T-helper 17 cell (primary cell): ENCODE results near the gene TMEM232. TPM values are rescaled to one million over a fixed set of nuclear protein-coding genes. Genes with fewer than 3 reads are reported as not detected.
"Not testable (repeated sequence)": the region's sequence is repeated elsewhere in the genome, so short reads cannot be mapped to it uniquely, and the experiment has no call there.

ENCODE experiments used
- ATAC-seq: fragments of 150-1000 bp; cut with Tn5 transposase; 2 replicates; pipeline ENCODE4 v1.10.0; 2021; ENCODE audit warnings: mild to moderate bottlenecking, moderate library complexity
- DNase-seq, 3 donors: peaks; one replicate each; pipeline versions ENCODE4 v3.0.0 to v3.0.0-alpha.2; 2020 to 2021
- H3K9me3 ChIP-seq: one replicate; pipeline ENCODE4 v1.7.0; 2013; ENCODE audit warnings: low read length, mild to moderate bottlenecking; ENCODE audit not compliant: control insufficient read depth, poor library complexity, severe bottlenecking
- H3K27ac Mint-ChIP-seq: one replicate; pipeline ENCODE4 v1.8.0; 2022; ENCODE audit warnings: mild to moderate bottlenecking, moderate library complexity, mixed read lengths
- H3K27me3 Mint-ChIP-seq: one replicate; pipeline ENCODE4 v1.8.0; 2022; ENCODE audit warnings: mixed read lengths
- H3K36me3 Mint-ChIP-seq: one replicate; pipeline ENCODE4 v1.8.0; 2022; ENCODE audit warnings: low read depth, mixed read lengths
- H3K4me1 Mint-ChIP-seq: one replicate; pipeline ENCODE4 v1.8.0; 2022; ENCODE audit warnings: mild to moderate bottlenecking, mixed read lengths
- H3K4me3 Mint-ChIP-seq: one replicate; pipeline ENCODE4 v1.8.0; 2022; ENCODE audit warnings: mild to moderate bottlenecking, moderate library complexity, mixed read lengths
- total RNA-seq, 4 donors: library from RNA in 2 of 4; stranded (reverse) in 2 of 4; gene quantifications; one replicate each; pipeline ENCODE4 v1.2.3 and lab custom pipeline; 2022 to 2026

Gene TMEM232
- total RNA-seq, 2 donors from 2014 or later, result 0.94 to 1.6 TPM

DNA sequence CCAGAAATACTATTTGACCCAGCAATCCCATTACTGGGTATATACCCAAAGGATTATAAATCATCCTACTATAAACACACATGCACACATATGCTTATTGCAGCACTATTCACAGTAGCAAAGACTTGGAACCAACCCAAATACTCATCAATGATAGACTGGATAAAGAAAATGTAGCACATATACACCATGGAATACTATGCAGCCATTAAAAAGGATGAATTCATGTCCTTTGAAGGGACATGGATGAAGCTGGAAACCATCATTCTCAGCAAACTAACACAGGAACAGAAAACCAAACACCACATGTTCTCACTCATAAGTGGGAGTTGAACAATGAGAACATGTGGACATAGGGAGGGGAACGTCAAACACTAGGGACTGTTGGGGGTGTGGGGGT lies 35.9 kb downstream of the TMEM232 start:
- not testable (repeated sequence) for H3K27ac Mint-ChIP-seq, H3K4me3 Mint-ChIP-seq, DNase-seq, H3K9me3 ChIP-seq, H3K36me3 Mint-ChIP-seq, H3K4me1 Mint-ChIP-seq, H3K27me3 Mint-ChIP-seq, ATAC-seq

DNA sequence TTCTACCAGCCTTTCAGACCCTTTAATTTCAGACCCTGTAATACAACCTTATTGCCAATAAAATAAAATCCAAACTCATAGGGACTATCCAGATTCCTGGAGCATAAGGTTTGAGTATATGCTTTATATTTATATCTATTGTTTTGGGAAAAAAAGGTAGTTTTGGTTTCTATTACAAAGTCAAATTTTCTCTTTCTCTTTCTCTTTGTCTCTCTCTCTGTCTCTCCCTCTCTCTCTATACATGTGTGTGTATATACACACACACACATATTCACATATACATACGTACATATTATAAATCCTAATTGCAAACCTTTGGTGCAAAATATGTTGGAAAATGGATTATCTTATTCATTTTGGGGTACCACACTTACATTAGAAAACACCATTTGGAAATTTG lies 39.0 kb downstream of the TMEM232 start:
- ATAC-seq (no peak), DNase-seq (no peak)
- no peak overlapping the region for H3K27ac Mint-ChIP-seq
- H3K4me3 Mint-ChIP-seq, result no peak overlapping the region
- H3K27me3 Mint-ChIP-seq, result no peaks in the 10 kb centered on the region
- H3K36me3 Mint-ChIP-seq, result no peaks in the 10 kb centered on the region
- H3K4me1 Mint-ChIP-seq, result no peaks in the 10 kb centered on the region
- H3K9me3 ChIP-seq, result no peaks in the 10 kb centered on the region

DNA sequence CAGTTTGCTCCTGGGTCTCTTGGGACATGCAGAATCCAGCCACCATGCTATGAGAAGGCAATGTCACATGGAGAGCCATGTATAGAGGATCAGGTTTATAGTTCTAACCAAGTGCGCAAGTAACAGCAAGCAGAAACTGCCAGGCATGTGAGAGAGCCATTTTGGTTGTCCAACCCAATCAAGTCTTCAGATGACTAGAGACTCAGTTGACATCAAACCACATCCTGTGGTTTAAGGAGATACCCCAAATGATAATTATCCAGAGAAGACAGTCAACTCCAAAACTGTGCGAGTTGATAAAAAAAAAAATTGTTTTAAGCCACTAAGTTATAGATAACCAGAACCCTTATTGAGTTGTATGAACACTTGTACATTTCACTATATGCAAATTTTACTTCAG lies 40.2 kb downstream of the TMEM232 start:
- Mint-ChIP-seq H3K27ac (no peak overlapping the region), H3K4me3 (no peak overlapping the region), H3K4me1 (no peaks in the 10 kb centered on the region), H3K36me3 (no peaks in the 10 kb centered on the region), H3K27me3 (no peaks in the 10 kb centered on the region)
- no peaks in the 10 kb centered on the region for H3K9me3 ChIP-seq
- DNase-seq (no peak), ATAC-seq (no peak)

DNA sequence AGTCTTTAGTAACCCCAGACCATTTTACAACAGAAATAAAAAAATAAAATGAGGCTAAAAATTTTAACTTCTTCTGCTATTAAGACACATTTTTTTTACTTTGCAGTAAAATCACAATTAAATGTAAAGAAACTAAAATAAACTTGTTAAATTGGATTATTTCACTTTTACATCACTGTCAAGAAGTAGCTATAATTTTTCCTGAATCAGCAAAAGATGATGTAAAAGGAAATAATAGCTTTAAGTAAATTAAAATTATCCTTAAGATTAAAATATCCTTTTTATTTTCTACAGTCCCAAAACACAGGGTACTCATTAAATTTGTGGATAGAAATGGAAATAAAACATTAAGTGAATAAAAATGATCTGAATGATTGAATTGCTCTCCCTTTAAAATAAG lies 44.5 kb downstream of the TMEM232 start:
- H3K36me3 Mint-ChIP-seq, result peaks cover 2% of the 10 kb centered on the region
- no peak overlapping the region for H3K4me3 Mint-ChIP-seq
- H3K27me3 Mint-ChIP-seq, result no peaks in the 10 kb centered on the region
- no peak for DNase-seq
- H3K4me1 Mint-ChIP-seq, result no peaks in the 10 kb centered on the region
- no peak overlapping the region for H3K27ac Mint-ChIP-seq
- H3K9me3 ChIP-seq, result no peaks in the 10 kb centered on the region
- no peak for ATAC-seq

DNA sequence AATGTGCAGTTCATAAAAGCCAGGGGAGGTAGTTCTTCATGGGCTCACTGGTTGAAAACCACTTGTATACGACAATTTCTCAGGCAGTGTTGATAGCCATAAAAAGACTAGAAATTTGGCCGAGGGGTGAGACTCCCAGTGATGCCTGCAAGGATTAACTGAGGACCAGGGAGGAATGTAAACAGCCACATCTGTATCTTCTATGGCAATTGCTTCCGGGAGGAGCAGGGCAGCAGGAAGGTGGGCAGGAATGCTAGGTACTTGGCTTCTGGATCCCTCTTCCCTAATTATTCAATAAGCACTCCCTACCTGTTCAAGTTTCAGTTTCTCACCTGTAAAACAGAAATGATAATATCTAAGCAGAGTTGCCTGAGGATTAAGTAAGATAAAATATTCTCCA lies 45.4 kb downstream of the TMEM232 start:
- ATAC-seq, result no peak
- Mint-ChIP-seq H3K27ac (no peak overlapping the region), H3K4me3 (no peak overlapping the region), H3K4me1 (no peaks in the 10 kb centered on the region), H3K36me3 (peaks cover 2% of the 10 kb centered on the region), H3K27me3 (no peaks in the 10 kb centered on the region)
- DNase-seq, result no peak
- no peaks in the 10 kb centered on the region for H3K9me3 ChIP-seq

DNA sequence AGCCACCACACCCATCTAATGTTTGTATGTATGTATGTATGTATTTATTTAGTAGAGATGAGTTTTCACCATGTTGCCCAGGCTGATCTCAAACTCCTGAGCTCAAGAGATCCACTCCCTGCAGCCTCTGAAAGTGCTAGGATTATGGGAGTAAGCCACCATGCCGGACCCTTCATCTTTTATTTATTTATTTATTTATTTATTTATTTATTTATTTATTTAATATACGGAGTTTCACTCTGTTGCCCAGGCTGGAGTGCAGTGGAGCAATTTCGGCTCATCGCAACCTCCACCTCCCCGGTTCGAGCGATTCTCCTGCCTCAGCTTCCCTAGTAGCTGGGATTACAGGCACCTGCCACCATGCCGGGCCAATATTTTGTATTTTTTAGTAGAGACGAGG lies 49.9 kb downstream of the TMEM232 start:
- H3K27ac Mint-ChIP-seq, H3K36me3 Mint-ChIP-seq, ATAC-seq, H3K27me3 Mint-ChIP-seq, DNase-seq, H3K9me3 ChIP-seq, H3K4me1 Mint-ChIP-seq, H3K4me3 Mint-ChIP-seq: not testable (repeated sequence)

DNA sequence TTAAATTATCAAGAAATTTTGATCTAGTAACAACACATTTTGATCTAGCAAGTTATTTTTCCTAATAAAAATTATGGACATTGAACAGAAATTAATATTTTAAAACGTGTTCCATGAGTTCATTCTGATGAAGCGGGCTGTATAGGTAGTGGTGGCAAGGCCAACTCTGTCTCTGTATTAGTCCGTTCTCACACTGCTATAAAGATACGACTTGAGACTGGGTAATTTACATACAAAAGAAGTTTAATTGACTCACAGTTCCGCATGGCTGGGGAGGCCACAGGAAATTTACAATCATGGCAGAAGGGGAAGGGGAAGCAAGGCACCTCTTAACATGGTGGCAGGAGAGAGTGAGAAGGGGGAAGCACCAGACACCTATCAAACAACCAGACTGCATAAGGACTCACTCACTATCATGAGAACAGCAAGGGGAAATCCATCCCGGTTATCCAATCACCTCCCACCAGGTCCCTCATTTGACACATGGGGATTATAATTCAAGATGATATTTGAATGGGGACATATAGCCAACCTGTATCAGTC lies 61.2 kb downstream of the TMEM232 start:
- no peaks in the 10 kb centered on the region for H3K9me3 ChIP-seq
- Mint-ChIP-seq H3K27me3 (no peaks in the 10 kb centered on the region), H3K27ac (no peak overlapping the region), H3K4me1 (no peaks in the 10 kb centered on the region), H3K36me3 (no peaks in the 10 kb centered on the region), H3K4me3 (no peak overlapping the region)
- ATAC-seq (no peak), DNase-seq (no peak)

DNA sequence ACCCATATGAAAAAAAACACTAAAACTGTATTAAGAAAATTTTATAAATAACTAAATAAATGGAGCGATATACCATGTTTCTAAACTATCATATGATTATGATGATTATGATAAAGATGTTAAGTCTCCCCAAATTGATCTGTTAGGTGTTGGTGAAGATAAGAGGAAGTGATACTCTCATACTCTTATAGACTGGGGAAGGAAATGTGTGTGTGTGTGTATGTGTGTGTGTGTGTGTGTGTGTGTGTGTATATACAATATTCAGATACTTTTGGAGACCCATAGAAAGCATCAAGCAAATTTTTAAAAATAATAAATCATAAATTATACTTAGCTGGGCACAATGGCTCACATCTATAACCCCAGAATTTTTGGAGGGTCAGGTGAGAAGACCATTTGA lies 62.9 kb downstream of the TMEM232 start:
- Mint-ChIP-seq H3K4me1 (no peaks in the 10 kb centered on the region), H3K36me3 (no peaks in the 10 kb centered on the region), H3K4me3 (no peak overlapping the region), H3K27ac (no peak overlapping the region), H3K27me3 (no peaks in the 10 kb centered on the region)
- no peaks in the 10 kb centered on the region for H3K9me3 ChIP-seq
- no peak for ATAC-seq
- DNase-seq, result no peak

DNA sequence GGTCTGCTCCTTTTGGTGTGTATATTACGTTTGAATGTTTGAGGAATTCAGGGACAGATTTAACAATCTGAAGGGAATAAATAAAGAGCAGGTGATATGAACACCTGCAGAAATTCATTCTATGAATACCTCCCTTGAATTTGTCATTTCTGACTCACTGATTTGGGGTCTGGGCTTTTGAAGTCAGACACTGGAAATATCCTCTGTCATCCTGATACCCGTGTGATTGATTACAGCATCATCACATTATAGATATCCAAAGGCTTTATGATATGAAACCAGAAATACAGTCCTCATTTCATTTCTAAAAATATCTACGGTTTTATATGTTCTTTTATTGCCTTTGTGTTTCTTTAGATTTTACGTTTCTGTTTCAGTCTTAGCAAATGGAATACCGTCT lies 68.5 kb downstream of the TMEM232 start:
- no peaks in the 10 kb centered on the region for H3K9me3 ChIP-seq
- peaks cover 3% of the 10 kb centered on the region for H3K4me1 Mint-ChIP-seq
- H3K4me3 Mint-ChIP-seq, result no peak overlapping the region
- H3K27me3 Mint-ChIP-seq, result no peaks in the 10 kb centered on the region
- ATAC-seq, result no peak
- no peak overlapping the region for H3K27ac Mint-ChIP-seq
- no peak for DNase-seq
- no peaks in the 10 kb centered on the region for H3K36me3 Mint-ChIP-seq

DNA sequence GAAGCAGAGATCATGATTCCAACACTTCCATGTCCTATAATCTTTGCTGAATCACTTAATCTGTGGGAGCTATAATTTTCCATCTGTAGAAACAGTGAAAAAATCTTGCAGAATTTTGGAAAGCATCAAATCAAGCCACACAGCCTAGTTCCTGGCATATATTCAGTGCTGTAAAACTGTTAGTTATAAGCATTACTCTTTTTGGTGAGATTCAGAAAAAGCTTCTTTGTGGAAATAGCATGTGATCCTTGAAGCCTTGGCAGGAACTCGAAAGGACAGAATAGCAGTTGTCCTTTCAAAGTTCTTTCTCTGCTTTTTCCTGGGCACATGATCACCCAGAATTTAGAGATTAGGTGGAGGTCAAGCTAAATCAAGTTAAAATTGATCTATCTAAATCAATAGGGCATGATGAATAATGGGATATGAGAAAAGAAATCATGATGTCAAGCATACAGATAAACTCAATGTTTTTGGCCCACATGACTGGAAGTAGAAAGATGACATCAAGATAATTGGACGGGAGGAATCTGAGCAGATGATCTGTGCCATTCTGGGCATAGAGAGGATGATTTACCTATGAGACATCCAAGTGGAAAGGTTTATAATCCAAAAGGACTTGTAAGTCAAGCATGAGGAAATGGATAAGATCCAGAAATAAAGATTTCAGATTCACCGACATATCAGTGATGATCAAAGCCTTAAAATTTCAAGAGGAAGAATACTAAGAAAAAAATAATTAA lies 73.1 kb downstream of the TMEM232 start:
- Mint-ChIP-seq H3K36me3 (no peaks in the 10 kb centered on the region), H3K27me3 (no peaks in the 10 kb centered on the region), H3K4me1 (peaks cover 3% of the 10 kb centered on the region), H3K27ac (no peak overlapping the region), H3K4me3 (no peak overlapping the region)
- DNase-seq (no peak), ATAC-seq (no peak)
- no peaks in the 10 kb centered on the region for H3K9me3 ChIP-seq

DNA sequence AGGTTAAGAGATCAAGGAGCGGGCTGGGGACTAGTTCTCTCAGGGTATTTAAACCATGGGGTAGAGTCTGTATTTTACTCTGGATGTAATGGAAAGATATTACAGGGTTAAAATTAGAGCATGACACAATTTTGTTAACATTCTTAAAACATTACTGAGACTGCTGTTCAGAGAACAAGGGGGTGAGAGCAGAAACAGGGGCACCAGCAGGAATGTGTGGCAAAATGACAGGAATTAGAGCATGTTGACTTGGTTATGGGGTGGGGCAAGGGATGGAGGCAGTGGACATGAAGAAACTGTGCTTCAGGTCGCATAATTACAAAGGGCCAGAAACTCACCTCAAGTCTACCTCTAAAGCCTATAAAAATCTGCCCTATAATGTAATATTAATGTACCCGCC lies 75.0 kb downstream of the TMEM232 start:
- H3K4me3 Mint-ChIP-seq, result no peak overlapping the region
- H3K4me1 Mint-ChIP-seq, result no peaks in the 10 kb centered on the region
- H3K36me3 Mint-ChIP-seq, result no peaks in the 10 kb centered on the region
- H3K9me3 ChIP-seq, result no peaks in the 10 kb centered on the region
- H3K27ac Mint-ChIP-seq, result no peak overlapping the region
- ATAC-seq (no peak), DNase-seq (no peak)
- no peaks in the 10 kb centered on the region for H3K27me3 Mint-ChIP-seq

DNA sequence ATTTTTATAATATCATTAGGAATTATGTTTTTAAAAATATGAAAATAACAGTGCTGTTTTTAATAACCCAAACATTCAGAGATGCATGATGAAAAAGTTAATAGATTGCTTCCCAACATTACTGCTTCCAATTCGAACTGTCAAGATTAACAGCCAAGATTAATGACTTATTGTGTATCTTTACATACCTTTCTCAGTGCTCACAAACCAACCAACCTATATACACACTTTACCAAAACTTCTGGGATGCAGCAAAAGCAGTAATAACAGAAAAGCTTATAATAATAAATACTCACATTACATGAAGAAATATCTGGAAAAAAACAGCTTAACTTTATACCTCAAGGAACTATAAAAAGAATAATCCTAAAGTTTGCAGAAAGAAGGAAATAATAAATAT lies 82.1 kb downstream of the TMEM232 start:
- no peaks in the 10 kb centered on the region for H3K4me1 Mint-ChIP-seq
- no peaks in the 10 kb centered on the region for H3K9me3 ChIP-seq
- no peaks in the 10 kb centered on the region for H3K36me3 Mint-ChIP-seq
- no peaks in the 10 kb centered on the region for H3K27me3 Mint-ChIP-seq
- no peak for DNase-seq
- H3K27ac Mint-ChIP-seq, result no peak overlapping the region
- no peak for ATAC-seq
- H3K4me3 Mint-ChIP-seq, result no peak overlapping the region

DNA sequence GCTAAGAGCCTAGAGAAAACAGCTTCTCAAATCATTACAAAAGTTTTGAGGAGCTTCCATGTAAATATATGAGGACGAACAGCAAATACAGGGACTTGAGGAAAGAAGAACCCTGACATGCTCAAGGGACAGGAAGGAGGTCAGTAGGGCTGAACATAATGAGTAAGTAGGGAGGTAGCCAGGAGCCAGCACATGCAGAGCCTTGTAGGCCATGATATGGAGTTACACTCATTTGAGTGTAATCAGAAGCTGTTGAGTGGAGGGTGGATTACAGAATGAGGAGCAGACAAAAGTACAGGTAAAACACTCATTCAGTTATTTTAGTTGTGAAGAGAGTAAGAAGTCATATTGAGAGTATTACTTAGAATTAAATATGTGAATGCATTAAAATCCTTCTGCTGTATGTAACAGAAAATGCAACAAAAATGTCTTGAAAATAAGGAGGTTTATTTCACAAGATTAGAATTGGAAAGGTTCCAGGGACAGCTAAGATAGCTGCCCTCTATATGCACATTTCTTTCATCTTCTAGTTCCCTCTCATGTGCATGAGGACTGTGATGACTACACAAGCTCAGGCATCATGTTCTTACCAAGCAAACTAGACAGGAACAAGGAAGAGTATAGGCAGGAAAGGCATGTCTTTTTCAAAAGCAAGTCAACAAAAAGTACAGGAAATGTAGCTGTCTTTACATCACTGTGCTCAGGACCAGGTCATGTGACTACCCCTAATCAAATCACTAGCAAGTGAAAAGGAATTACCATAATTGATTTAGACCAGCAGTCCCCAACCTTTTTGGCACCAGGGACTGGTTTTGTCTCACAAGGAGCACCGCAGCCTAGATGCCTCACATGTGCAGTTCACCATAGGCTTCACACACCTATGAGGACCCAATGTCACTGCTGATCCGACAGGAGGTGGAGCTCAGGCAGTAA lies 87.2 kb downstream of the TMEM232 start:
- no peaks in the 10 kb centered on the region for H3K9me3 ChIP-seq
- DNase-seq (no peak), ATAC-seq (no peak)
- Mint-ChIP-seq H3K27ac (no peak overlapping the region), H3K4me3 (no peak overlapping the region), H3K27me3 (no peaks in the 10 kb centered on the region), H3K36me3 (no peaks in the 10 kb centered on the region), H3K4me1 (peaks cover 5% of the 10 kb centered on the region)
